ENCODE data around the gene HRC. TPM values are rescaled to one million over a fixed set of nuclear protein-coding genes. Genes with fewer than 3 reads are reported as not detected.

Gene HRC
- total RNA-seq, 1 experiment from 2014 or later = not detected

GRCh38 chr19:49180659-49181058, 25.5 kb upstream of the HRC start:
- intact Hi-C loops (cut with micrococcal nuclease; ENCODE audit: unreplicated experiment) = no loop called here
- no peak overlapping the region for H3K27ac ChIP-seq
- H3K4me2 ChIP-seq = no peak overlapping the region
- TF ChIP-seq, protein P1, sequence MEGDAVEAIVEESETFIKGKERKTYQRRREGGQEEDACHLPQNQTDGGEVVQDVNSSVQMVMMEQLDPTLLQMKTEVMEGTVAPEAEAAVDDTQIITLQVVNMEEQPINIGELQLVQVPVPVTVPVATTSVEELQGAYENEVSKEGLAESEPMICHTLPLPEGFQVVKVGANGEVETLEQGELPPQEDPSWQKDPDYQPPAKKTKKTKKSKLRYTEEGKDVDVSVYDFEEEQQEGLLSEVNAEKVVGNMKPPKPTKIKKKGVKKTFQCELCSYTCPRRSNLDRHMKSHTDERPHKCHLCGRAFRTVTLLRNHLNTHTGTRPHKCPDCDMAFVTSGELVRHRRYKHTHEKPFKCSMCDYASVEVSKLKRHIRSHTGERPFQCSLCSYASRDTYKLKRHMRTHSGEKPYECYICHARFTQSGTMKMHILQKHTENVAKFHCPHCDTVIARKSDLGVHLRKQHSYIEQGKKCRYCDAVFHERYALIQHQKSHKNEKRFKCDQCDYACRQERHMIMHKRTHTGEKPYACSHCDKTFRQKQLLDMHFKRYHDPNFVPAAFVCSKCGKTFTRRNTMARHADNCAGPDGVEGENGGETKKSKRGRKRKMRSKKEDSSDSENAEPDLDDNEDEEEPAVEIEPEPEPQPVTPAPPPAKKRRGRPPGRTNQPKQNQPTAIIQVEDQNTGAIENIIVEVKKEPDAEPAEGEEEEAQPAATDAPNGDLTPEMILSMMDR (conservative IDR thresholded peaks at IDR 0.05) = no peak
- no peak for TF ChIP-seq EZH2 (IDR thresholded peaks at IDR 0.05; ENCODE audit: low read depth)
- no peaks in the 10 kb centered on the region for H4K20me1 ChIP-seq (ENCODE audit: insufficient read depth)
- H3K9me3 ChIP-seq (ENCODE audit: insufficient read depth, low read depth) = no peaks in the 10 kb centered on the region
- DNase-seq = peak in 1 of 2 experiments; percentile 25
- ChIA-PET POLR2A (ENCODE audit: unreplicated experiment) (no interaction called here), CTCF (no interaction called here)
- no peaks in the 10 kb centered on the region for H3K79me2 ChIP-seq (ENCODE audit: low read depth)
- peaks cover 8% of the 10 kb centered on the region; the same call in 1 of the 2 replicates for H3F3A ChIP-seq (ENCODE audit: insufficient read depth, low read depth)
- no peak overlapping the region for H2AFZ ChIP-seq
- no TSS peak for BruUV-seq (replicated peaks)
- no peak overlapping the region for H3K4me3 ChIP-seq
- no peaks in the 10 kb centered on the region for H3K9me2 ChIP-seq (ENCODE audit: insufficient read depth)
- H3K4me1 ChIP-seq (replicated peaks; ENCODE audit: insufficient read depth) = no peaks in the 10 kb centered on the region
- no peaks in the 10 kb centered on the region for H3K27me3 ChIP-seq (ENCODE audit: insufficient read depth, low read depth)
- no peaks in the 10 kb centered on the region for H3K36me3 ChIP-seq (ENCODE audit: low read depth)

GRCh38 chr19:49173198-49173597, 18.0 kb upstream of the HRC start:
- H3K4me2 ChIP-seq = no peak overlapping the region
- no peak for DNase-seq
- no peak overlapping the region for H2AFZ ChIP-seq
- no peaks in the 10 kb centered on the region for H3K9me2 ChIP-seq (ENCODE audit: insufficient read depth)
- H3K9me3 ChIP-seq (ENCODE audit: insufficient read depth, low read depth) = no peaks in the 10 kb centered on the region
- H3K27me3 ChIP-seq (ENCODE audit: insufficient read depth, low read depth) = no peaks in the 10 kb centered on the region
- no peaks in the 10 kb centered on the region for H3K79me2 ChIP-seq (ENCODE audit: low read depth)
- H3K4me1 ChIP-seq (replicated peaks; ENCODE audit: insufficient read depth) = no peaks in the 10 kb centered on the region
- intact Hi-C loops (cut with micrococcal nuclease; ENCODE audit: unreplicated experiment) = no loop called here
- POLR2A ChIA-PET (ENCODE audit: unreplicated experiment) = no interaction called here
- H3K4me3 ChIP-seq = no peak overlapping the region
- H3K27ac ChIP-seq = no peak overlapping the region
- no peak for TF ChIP-seq EZH2 (IDR thresholded peaks at IDR 0.05; ENCODE audit: low read depth)
- TF ChIP-seq, protein P1 (conservative IDR thresholded peaks at IDR 0.05) = no peak
- H3F3A ChIP-seq (ENCODE audit: insufficient read depth, low read depth) = no peaks in the 10 kb centered on the region
- H4K20me1 ChIP-seq (ENCODE audit: insufficient read depth) = no peaks in the 10 kb centered on the region
- H3K36me3 ChIP-seq (ENCODE audit: low read depth) = peaks cover 11% of the 10 kb centered on the region; the same call in 1 of the 2 replicates
- CTCF ChIA-PET = no interaction called here
- no TSS peak for BruUV-seq (replicated peaks)

DNA sequence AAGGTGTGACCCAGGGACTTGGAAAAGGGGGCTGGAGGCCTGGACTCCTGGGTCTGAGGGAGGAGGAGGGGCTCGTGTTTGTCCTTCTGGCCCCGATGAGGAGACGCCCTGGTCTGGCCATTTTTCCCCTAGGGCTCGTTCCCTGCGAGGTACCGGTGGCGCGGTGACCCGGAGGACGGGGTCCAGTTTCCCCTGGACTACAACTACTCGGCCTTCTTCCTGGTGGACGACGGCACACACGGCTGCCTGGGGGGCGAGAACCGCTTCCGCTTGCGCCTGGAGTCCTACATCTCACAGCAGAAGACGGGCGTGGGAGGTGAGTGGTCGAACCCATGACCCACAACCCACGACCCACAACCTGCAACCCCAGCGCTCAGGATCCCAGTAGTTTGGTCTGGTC, 13.2 kb upstream of the HRC start:
- no peak overlapping the region for H3K4me2 ChIP-seq
- peaks cover 10% of the 10 kb centered on the region; the same call in 1 of the 2 replicates for H3K36me3 ChIP-seq (ENCODE audit: low read depth)
- TF ChIP-seq, protein P1 (conservative IDR thresholded peaks at IDR 0.05) = no peak
- TF ChIP-seq EZH2 (IDR thresholded peaks at IDR 0.05; ENCODE audit: low read depth) = no peak
- intact Hi-C loops (cut with micrococcal nuclease; ENCODE audit: unreplicated experiment) = no loop called here
- no peaks in the 10 kb centered on the region for H3K79me2 ChIP-seq (ENCODE audit: low read depth)
- POLR2A ChIA-PET (ENCODE audit: unreplicated experiment) = no interaction called here
- H3K4me1 ChIP-seq (replicated peaks; ENCODE audit: insufficient read depth) = peaks cover 13% of the 10 kb centered on the region
- no peaks in the 10 kb centered on the region for H3K27me3 ChIP-seq (ENCODE audit: insufficient read depth, low read depth)
- H2AFZ ChIP-seq = no peak overlapping the region
- CTCF ChIA-PET = no interaction called here
- peaks cover 10% of the 10 kb centered on the region for H4K20me1 ChIP-seq (ENCODE audit: insufficient read depth)
- peak in 1 of 2 experiments; percentile 21 for DNase-seq
- peaks cover 17% of the 10 kb centered on the region; the same call in 1 of the 2 replicates for H3F3A ChIP-seq (ENCODE audit: insufficient read depth, low read depth)
- no peaks in the 10 kb centered on the region for H3K9me3 ChIP-seq (ENCODE audit: insufficient read depth, low read depth)
- H3K4me3 ChIP-seq = no peak overlapping the region
- BruUV-seq (replicated peaks) = no TSS peak
- no peaks in the 10 kb centered on the region for H3K9me2 ChIP-seq (ENCODE audit: insufficient read depth)
- H3K27ac ChIP-seq = no peak overlapping the region
